GM12891 (cell line): ENCODE results near the gene JAK2.

Experiments
- POLR2A ChIP-seq: IDR thresholded peaks from 2 replicates; pipeline ENCODE4 v1.6.1; 2011; ENCODE audit warnings: low read depth, low read length, control low read depth
- POLR2AphosphoS5 ChIP-seq: IDR thresholded peaks from 2 replicates; pipeline ENCODE4 v1.6.1; 2011; ENCODE audit warnings: low read depth, low read length, control low read depth

GRCh38 chr9:5089737-5090136 lies 104.7 kb downstream of the JAK2 start:
- TF ChIP-seq POLR2A (no peak), POLR2AphosphoS5 (no peak)
